Trophoblast cell (in vitro differentiated cells and primary cell): Measurements from ENCODE around the gene KRTAP10-2.
"Not testable (repeated sequence)": the region's sequence is repeated elsewhere in the genome, so short reads cannot be mapped to it uniquely, and the experiment has no call there.

Experiments used
- DNase-seq, 2 donors: peaks; one replicate each; pipeline ENCODE4 v3.0.0-alpha.2; 2016
- H2AFZ ChIP-seq: 2 replicates; pipeline ENCODE4 v1.6.1; 2013; ENCODE audit warnings: low read length, moderate library complexity, mild to moderate bottlenecking; ENCODE audit not compliant: insufficient read depth, poor library complexity
- H2AK5ac ChIP-seq: 2 replicates; pipeline ENCODE4 v1.6.1; 2013; ENCODE audit warnings: mild to moderate bottlenecking, low read length
- H2BK120ac ChIP-seq: 2 replicates; pipeline ENCODE4 v1.6.1; 2013; ENCODE audit warnings: low read length, mild to moderate bottlenecking, moderate library complexity; ENCODE audit not compliant: insufficient read depth, poor library complexity
- H2BK12ac ChIP-seq: 2 replicates; pipeline ENCODE4 v1.6.1; 2013; ENCODE audit warnings: mild to moderate bottlenecking, low read length, moderate library complexity
- H2BK5ac ChIP-seq: 2 replicates; pipeline ENCODE4 v1.6.1; 2013; ENCODE audit warnings: low read length, low read depth, moderate library complexity, mild to moderate bottlenecking; ENCODE audit not compliant: poor library complexity
- H3K14ac ChIP-seq: 2 replicates; pipeline ENCODE4 v1.6.1; 2013; ENCODE audit warnings: mild to moderate bottlenecking, low read length
- H3K18ac ChIP-seq: 2 replicates; pipeline ENCODE4 v1.6.1; 2013; ENCODE audit warnings: mild to moderate bottlenecking, low read length
- H3K23ac ChIP-seq: 2 replicates; pipeline ENCODE4 v1.6.1; 2013; ENCODE audit warnings: low read length
- H3K27ac ChIP-seq: 2 replicates; pipeline ENCODE4 v1.5.1; 2013; ENCODE audit warnings: low read depth, mild to moderate bottlenecking, inconsistent platforms, low read length, moderate library complexity
- H3K27me3 ChIP-seq: 2 replicates; pipeline ENCODE4 v1.6.1; 2013; ENCODE audit warnings: inconsistent platforms, mild to moderate bottlenecking, low read length, moderate library complexity; ENCODE audit not compliant: insufficient read depth
- H3K36me3 ChIP-seq, 2 experiments: 1 replicate in 1 of 2; 2 replicates in 1 of 2; pipeline ENCODE4 v1.6.1; 2013; ENCODE audit warnings: low read length in 2 of 2, mild to moderate bottlenecking in 2 of 2, moderate library complexity in 1 of 2; ENCODE audit not compliant: insufficient read depth in 2 of 2, control insufficient read depth in 1 of 2
- H3K4ac ChIP-seq: 2 replicates; pipeline ENCODE4 v1.6.1; 2013; ENCODE audit warnings: low read depth, mild to moderate bottlenecking, low read length, moderate library complexity
- H3K4me1 ChIP-seq, 2 experiments: 1 replicate in 1 of 2; 2 replicates in 1 of 2; pipeline ENCODE4 v1.6.1; 2013; ENCODE audit warnings: low read length in 2 of 2, mild to moderate bottlenecking in 2 of 2, moderate library complexity in 1 of 2; ENCODE audit not compliant: insufficient read depth in 2 of 2, control insufficient read depth in 1 of 2
- H3K4me2 ChIP-seq: 2 replicates; pipeline ENCODE4 v1.6.1; 2013; ENCODE audit warnings: inconsistent platforms, mild to moderate bottlenecking, low read length, moderate library complexity
- H3K4me3 ChIP-seq: 2 replicates; pipeline ENCODE4 v1.5.1; 2013; ENCODE audit warnings: mild to moderate bottlenecking, low read depth, low read length, inconsistent platforms
- H3K79me1 ChIP-seq: one replicate; pipeline ENCODE4 v1.6.1; 2013; ENCODE audit warnings: low read length
- H3K79me2 ChIP-seq: 2 replicates; pipeline ENCODE4 v1.6.1; 2013; ENCODE audit warnings: low read length, mild to moderate bottlenecking; ENCODE audit not compliant: control insufficient read depth, insufficient read depth, poor library complexity
- H3K9ac ChIP-seq: 2 replicates; pipeline ENCODE4 v1.6.1; 2013; ENCODE audit warnings: mild to moderate bottlenecking, low read length
- H3K9me3 ChIP-seq: 2 replicates; pipeline ENCODE4 v1.6.1; 2013; ENCODE audit warnings: low read depth, mild to moderate bottlenecking, control low read depth, inconsistent platforms, low read length; ENCODE audit not compliant: insufficient read depth
- H4K12ac ChIP-seq: 2 replicates; pipeline ENCODE4 v1.6.1; 2013; ENCODE audit warnings: low read depth, mild to moderate bottlenecking, low read length, moderate library complexity
- H4K8ac ChIP-seq: 2 replicates; pipeline ENCODE4 v1.6.1; 2013; ENCODE audit warnings: low read depth, mild to moderate bottlenecking, low read length, moderate library complexity
- H4K91ac ChIP-seq: one replicate; pipeline ENCODE4 v1.6.1; 2013; ENCODE audit warnings: low read depth, mild to moderate bottlenecking, low read length, moderate library complexity
- WGBS: extraction: QIAGEN DNeasy Blood & Tissue Kit; methylation state at CpG from one replicate; pipeline ENCODE4 v1.1.7; 2013; ENCODE audit warnings: missing lambda C conversion rate; ENCODE audit not compliant: insufficient read length, insufficient coverage; ENCODE audit errors: extremely low coverage; 5-methylcytosine and 5-hydroxymethylcytosine counted together

KRTAP10-2 gene

DNA sequence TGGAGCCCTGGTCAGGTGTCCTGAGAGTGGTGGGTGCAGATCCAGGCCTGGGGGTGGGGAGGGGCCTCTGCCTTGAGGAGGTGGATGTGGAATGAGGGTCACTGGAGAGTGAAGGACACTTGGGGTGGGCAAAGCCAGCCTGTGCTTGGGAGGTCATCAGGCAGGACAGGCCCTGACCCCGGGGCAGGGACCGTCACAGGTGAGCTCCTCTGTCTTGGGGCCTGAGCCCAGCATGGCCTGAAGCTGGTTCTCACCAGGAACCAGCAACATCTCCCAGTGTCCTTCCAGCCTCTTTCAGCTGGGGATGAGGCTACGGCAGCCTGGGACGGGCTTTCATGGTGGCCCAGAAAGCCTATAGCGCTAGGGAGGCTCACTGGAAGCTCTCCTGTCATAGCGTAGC lies 831 bp upstream of the KRTAP10-2 start:
- no peak overlapping the region for H3K4ac ChIP-seq
- no CpG with 5 or more reads among the region's 6 CpGs for WGBS
- H3K27me3 ChIP-seq: no peaks in the 10 kb centered on the region
- H4K12ac ChIP-seq: no peak overlapping the region
- peaks cover 0 to 2% of the 10 kb centered on the region in 2 experiments for H3K36me3 ChIP-seq
- no peak overlapping the region for H3K27ac ChIP-seq
- H3K18ac ChIP-seq: no peak overlapping the region
- H2BK12ac ChIP-seq: peak overlapping the region; percentile 16
- H3K14ac ChIP-seq: no peak overlapping the region
- H3K4me1 ChIP-seq: peaks cover 0 to 10% of the 10 kb centered on the region in 2 experiments
- H3K9ac ChIP-seq: no peak overlapping the region
- no peak overlapping the region for H2AK5ac ChIP-seq
- no peak overlapping the region for H2BK120ac ChIP-seq
- no peak overlapping the region for H3K4me2 ChIP-seq
- H4K91ac ChIP-seq: no peak overlapping the region
- no peak for DNase-seq
- peaks cover 8% of the 10 kb centered on the region for H3K9me3 ChIP-seq
- H3K23ac ChIP-seq: no peak overlapping the region
- no peak overlapping the region for H4K8ac ChIP-seq
- no peak overlapping the region for H3K4me3 ChIP-seq
- no peaks in the 10 kb centered on the region for H3K79me2 ChIP-seq
- H2AFZ ChIP-seq: no peak overlapping the region
- peaks cover 11% of the 10 kb centered on the region for H3K79me1 ChIP-seq
- H2BK5ac ChIP-seq: no peak overlapping the region

DNA sequence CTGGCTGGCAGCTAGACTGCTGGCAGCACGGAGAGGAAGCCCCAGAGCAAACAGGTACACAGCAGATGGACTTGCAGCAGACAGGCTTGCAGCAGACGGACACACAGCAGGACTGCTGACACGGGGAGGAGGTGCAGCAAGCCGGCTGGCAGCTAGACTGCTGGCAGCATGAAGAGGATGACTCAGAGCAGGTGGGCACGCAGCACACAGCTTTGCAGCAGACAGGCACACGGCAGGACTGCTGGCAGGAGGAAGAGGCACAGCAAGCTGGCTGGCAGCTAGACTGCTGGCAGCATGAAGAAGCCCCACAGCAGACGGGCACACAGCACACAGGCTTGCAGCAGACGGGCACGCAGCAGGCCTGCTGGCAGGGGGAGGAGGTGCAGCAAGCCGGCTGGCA lies 498 bp downstream of the KRTAP10-2 start:
- WGBS: no CpG with 5 or more reads among the region's 10 CpGs
- Histone ChIP-seq H2BK5ac (no peak overlapping the region), H3K4me3 (no peak overlapping the region), H2AK5ac (no peak overlapping the region), H2AFZ (no peak overlapping the region), H2BK120ac (no peak overlapping the region), H3K9ac (no peak overlapping the region), H3K79me1 (peaks cover 11% of the 10 kb centered on the region), H3K79me2 (no peaks in the 10 kb centered on the region), H3K27ac (no peak overlapping the region), H4K91ac (no peak overlapping the region), H3K23ac (no peak overlapping the region), H3K18ac (no peak overlapping the region), H3K4me1 (peaks cover 0 to 10% of the 10 kb centered on the region in 2 experiments), H3K4me2 (no peak overlapping the region), H4K12ac (no peak overlapping the region), H3K27me3 (no peaks in the 10 kb centered on the region), H3K36me3 (peaks cover 0 to 2% of the 10 kb centered on the region in 2 experiments), H2BK12ac (no peak overlapping the region), H3K14ac (no peak overlapping the region), H3K4ac (no peak overlapping the region), H3K9me3 (peaks cover 8% of the 10 kb centered on the region), H4K8ac (no peak overlapping the region)
- no peak for DNase-seq

DNA sequence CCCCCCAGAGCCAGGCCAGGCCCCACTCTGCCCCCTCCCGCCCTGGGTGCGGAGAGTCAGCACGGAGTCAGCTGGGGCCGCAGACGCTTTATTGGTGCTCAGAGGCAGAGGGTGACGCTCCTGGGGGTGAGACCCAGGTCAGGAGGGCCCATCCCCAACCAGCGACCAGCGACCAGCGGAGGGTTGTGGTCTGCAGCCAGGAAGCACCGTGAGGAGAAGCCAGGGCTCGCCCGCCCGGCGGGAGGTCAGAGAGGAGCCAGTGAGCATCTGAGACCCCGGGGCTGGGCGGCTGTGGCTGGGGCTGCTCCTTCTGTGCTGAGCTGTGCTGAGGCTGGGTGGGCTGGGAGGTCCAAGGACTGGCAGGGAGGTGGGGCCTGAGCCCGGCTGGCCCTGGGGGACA lies 1.0 kb downstream of the KRTAP10-2 start:
- not testable (repeated sequence) for DNase-seq, H3K14ac ChIP-seq, H4K12ac ChIP-seq, H3K18ac ChIP-seq, H3K9me3 ChIP-seq, H4K8ac ChIP-seq, H2BK5ac ChIP-seq, H3K23ac ChIP-seq, H3K27me3 ChIP-seq, H2AFZ ChIP-seq, H3K4me2 ChIP-seq, H3K27ac ChIP-seq, H3K4ac ChIP-seq, H3K4me3 ChIP-seq, H2AK5ac ChIP-seq, H3K9ac ChIP-seq, H2BK12ac ChIP-seq, H2BK120ac ChIP-seq, H3K36me3 ChIP-seq, H3K79me2 ChIP-seq
- Histone ChIP-seq H3K79me1 (peaks cover 11% of the 10 kb centered on the region), H4K91ac (peak overlapping the region; percentile 44), H3K4me1 (peaks cover 0 to 10% of the 10 kb centered on the region in 2 experiments)
- no CpG with 5 or more reads among the region's 17 CpGs for WGBS

DNA sequence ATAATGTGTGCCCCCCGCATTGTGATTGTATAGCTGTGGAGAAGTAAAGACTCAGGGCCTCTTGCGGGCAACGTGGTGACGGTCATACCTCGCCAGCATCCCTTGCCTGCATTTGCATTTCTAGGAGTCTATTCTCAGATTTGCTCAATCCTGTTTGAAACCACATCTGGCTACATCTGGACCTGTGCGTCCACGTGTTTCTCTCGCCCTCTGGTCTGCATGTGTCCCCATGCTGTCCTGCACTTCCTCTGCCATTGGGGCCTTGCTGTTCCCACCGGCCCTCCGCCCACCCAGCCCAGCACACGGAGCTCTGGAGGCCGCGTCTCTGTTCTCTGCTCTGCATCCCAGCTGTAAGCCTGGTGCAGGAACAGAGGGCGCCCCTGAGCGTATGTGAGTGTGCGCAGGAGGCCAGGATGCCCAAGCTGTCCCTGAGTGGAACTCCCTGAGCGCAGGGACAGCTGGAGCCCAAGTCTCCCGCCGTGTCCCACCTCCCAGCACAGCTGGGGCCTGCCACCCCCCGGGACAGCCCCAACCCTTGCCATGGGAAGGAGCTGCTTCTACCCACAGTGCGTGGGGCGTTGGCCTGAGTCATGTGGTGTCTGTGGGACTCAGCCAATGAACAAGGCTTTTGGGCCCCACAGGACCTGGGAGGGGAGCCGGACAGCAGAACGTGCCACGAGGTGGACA lies 1.6 kb downstream of the KRTAP10-2 start:
- no peaks in the 10 kb centered on the region for H3K27me3 ChIP-seq
- no peak overlapping the region for H3K14ac ChIP-seq
- no peak overlapping the region for H3K4me3 ChIP-seq
- no peak overlapping the region for H2BK120ac ChIP-seq
- H3K9ac ChIP-seq: no peak overlapping the region
- no peak overlapping the region for H3K4ac ChIP-seq
- H3K18ac ChIP-seq: no peak overlapping the region
- peaks cover 11% of the 10 kb centered on the region for H3K79me1 ChIP-seq
- H3K36me3 ChIP-seq: peaks cover 0 to 2% of the 10 kb centered on the region in 2 experiments
- no peak overlapping the region for H4K8ac ChIP-seq
- H4K12ac ChIP-seq: no peak overlapping the region
- H3K27ac ChIP-seq: no peak overlapping the region
- H2AK5ac ChIP-seq: no peak overlapping the region
- H3K4me1 ChIP-seq: peaks cover 0 to 10% of the 10 kb centered on the region in 2 experiments
- WGBS: no CpG with 5 or more reads among the region's 25 CpGs
- H3K9me3 ChIP-seq: peaks cover 8% of the 10 kb centered on the region
- H2AFZ ChIP-seq: no peak overlapping the region
- no peak overlapping the region for H3K4me2 ChIP-seq
- H3K79me2 ChIP-seq: no peaks in the 10 kb centered on the region
- peak overlapping the region; percentile 10 for H2BK12ac ChIP-seq
- no peak for DNase-seq
- no peak overlapping the region for H3K23ac ChIP-seq
- no peak overlapping the region for H2BK5ac ChIP-seq
- H4K91ac ChIP-seq: peak overlapping the region; percentile 44
